Effector CD8-positive, alpha-beta T cell (primary cell): ENCODE measurements around the gene PM20D2.

ENCODE experiments used
- DNase-seq: peaks from one replicate; lab custom pipeline; 2025; lab: John Stamatoyannopoulos, UW

PM20D2 gene

DNA sequence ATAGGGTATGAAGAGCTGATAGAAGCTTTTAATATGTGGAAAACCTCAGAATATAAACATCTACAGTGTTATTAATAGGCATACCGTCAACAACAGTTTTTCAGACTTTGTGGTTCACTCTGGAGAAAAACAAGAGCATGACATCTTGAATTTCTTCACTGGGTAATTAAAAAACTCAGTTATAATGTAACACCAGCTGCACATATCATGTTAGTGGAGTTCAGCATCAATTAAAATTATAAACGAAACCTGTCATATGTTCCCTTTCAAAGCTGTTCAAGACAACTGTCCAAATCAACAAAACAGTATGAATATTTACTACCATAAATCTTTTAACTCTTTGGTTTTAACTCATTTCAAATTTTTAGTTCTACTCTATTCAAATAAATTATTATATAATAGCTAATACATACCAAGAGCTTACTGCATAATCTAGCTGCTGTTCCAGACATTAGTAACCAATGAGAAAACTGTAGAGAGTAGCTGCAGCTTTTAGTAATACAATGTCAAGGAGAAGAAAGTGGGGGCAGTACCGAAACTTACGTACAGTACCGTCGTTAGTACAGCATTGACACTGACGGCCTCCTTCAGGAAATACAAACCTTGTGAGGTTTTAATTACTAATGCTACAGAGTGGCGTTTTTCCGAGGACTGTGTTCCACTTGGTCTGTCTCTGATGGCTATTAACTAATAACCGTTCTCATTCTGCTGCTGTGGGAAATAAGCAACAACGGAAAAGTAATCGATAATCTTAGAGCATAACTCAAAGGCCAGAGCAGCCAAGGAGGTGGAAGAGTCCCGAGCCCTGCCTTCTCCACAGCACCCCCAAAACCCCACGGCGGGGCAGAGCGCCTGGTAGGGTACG is 532 bp upstream of the PM20D2 start:
- no peak for DNase-seq

DNA sequence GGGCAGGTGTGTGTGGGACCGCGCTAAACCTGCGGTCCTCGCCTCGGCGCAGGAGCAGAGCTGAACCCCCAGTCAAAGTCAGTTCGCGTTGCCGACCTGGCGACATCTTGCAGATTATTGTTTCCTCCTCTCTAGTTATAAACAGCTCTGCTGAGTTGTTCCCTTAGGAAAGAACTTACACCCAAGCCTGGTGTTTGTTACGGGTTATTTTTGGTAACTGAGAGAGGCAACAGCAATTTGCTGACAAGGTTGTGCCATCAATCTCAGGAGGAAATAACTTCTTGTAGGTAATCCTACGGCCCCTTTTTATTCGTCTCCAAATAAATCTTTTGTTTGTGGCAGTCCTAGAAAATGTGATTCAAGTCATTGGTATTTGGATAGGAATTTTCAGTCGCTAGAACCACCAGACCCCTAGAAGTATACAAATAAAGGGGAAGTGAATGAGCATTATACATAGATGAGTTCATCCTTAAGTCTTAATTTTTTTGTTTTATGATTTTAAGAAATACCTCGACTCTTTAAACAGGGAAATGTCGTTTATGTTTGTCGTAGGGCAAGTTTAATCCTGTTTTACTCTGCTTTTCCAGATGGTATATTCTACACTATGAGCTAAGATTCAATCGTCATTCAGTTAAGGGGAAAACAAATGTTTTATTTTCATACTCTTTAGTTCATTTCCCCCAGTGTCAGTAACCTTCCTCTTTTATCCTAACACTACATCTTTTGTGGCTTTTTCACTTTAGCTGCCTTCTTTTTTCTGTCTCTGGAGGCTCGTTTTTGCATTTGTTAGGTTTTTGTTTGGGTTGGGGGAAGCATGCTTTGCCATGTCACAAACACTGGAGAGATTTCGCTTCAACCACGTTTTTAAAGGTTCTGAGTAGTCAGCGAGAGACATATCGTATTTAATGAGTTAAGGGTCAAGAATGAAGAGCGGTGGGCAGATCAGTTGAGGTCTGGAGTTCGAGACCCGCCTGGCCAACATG is 1.2 kb downstream of the PM20D2 start:
- DNase-seq = no peak

DNA sequence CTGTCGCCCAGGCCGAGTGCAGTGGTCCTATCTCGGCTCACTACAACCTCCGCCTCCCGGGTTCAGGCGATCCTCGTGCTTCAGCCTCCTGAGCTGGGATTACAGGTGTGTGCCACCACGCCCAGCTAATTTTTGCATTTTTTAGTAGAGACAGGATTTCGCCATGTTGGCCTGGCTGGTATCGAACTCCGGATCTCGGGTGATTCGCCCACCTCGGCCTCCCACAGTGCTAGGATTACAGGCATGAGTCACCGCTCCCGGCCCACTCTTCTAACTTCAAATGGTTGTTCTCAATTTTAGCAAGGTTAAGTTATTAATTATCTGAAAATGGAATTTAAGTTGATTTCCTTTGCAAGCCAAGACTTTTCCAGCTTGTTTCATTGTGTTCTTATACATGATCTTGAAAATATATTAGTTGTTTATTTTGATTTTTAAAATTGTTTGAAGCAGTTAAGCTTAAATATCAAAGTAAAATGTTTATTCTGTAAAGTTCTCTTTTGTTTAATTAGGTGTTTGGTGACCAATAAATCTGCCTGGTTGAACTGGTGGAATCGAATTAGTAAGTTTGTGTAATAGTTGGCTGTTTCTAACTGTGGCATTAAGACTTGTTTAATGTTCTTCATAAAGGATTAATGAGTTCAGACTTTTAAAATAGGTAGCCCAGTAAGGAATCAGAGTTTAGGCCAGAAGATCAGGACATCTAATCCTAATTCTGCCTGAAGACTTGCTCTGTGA is 2.3 kb downstream of the PM20D2 start:
- DNase-seq = no peak

DNA sequence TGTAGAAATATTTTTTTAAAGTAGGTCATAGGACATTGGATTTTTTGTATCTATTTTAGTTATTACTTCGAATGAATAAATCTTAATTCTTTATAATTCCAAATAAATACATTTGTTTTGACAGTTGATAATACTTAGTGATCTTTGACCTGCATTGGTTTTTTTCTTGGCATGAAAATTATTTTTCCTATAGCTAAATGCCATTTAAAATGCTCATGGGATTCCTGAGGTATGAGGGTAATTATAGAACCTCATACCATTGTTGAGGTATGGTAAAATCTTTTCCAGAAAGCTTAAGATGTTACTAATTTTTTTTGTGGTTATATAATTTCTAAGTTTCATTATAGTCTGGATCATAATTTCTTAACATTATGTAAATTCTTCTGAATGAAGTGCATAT is 8.3 kb downstream of the PM20D2 start:
- no peak for DNase-seq

DNA sequence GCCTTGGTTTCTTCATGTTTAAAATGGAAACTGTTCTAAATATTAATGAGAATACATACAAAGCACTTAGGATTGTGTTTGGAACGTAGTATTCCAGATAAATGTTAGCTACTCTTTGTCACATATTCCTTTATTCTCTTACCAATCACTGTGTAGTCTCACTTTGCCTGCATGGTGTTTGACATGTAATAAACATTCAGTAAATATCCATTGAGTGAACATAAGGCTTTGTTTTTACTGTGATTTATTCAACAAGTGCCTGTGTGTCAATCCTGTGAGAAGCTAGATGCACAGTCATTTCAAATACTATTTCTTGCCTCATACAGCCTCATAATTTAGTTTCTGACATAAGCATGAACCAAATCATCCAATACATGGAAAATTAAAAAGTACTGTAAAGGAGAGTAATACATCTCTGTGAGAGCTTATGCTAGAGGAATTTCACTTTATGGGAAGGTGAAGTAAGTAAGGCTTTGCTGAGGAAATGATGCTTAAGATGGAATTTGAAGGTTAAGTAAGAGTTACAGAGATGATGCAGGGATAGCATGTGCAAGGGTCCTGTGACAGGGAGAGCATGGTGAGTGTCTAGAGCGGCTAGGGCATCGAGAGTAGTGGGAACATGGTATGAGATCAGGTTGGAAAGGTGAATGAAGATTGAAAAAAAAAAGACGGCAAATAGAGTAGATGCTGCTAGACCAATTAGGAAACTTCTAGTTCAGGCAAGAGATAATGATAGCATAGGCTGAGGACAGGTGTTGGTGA is 14.7 kb downstream of the PM20D2 start:
- DNase-seq = no peak

DNA sequence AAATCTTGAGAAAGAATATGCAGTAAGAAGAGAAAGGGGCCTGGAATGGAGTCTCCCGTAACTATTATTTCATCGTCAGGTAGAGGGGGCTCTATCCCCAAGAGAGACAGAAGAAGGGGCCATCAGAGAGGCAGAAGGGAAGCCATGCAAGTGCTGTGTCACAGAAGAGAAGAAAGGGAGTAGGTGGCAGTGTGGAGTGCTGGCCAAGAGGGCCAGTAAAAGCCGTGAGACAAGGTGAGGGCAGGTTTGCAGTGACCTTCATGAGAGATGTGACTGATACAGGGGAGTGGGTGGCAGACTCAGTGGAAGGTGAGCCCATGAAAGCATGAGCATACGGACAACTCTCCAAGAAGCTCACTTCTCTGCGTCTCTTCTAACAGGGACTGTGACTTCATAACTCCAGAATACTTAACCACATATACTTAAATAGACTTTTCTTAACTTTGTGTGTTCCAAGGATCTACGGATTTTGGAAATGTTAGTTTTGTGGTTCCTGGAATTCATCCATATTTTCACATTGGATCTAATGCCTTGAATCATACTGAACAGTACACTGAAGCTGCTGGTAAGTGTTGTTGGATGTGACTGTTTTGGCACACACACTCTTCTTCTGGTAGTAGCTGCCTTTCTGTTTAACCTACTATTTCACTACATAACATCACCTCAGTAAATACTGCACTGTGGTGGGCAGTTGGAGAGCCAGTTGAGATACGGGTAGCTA is 15.6 kb downstream of the PM20D2 start:
- DNase-seq = no peak

DNA sequence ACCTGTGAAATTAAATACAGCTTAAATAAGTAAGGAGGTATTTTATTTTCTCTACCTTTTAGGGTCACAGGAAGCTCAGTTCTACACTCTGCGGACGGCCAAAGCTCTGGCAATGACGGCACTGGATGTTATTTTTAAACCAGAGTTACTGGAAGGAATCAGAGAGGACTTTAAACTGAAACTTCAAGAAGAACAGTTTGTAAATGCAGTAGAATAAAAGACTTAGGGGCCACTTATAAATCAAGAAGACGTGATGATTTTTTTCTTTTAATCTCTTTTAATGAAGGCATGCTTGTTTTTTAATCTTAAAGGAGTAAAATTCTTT is 16.2 kb downstream of the PM20D2 start:
- no peak for DNase-seq

DNA sequence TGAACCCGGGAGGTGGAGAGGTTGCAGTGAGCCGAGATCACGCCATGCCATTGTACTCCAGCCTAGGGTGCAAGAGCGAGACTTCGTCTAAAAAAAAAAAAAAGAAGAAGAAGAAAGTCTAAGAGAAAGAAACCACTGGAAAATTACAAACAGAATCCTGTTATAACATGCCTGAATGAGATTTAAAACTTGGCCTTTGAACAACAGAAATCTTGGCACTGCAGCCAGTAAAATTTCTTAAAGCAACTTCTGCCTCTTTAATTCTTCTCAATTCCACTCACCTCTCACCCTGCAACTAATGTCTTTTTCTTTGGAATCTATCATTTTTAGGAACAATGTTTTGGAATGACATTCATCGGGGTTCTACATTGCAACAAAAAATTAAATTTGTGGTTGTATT is 26.3 kb downstream of the PM20D2 start:
- DNase-seq = no peak

DNA sequence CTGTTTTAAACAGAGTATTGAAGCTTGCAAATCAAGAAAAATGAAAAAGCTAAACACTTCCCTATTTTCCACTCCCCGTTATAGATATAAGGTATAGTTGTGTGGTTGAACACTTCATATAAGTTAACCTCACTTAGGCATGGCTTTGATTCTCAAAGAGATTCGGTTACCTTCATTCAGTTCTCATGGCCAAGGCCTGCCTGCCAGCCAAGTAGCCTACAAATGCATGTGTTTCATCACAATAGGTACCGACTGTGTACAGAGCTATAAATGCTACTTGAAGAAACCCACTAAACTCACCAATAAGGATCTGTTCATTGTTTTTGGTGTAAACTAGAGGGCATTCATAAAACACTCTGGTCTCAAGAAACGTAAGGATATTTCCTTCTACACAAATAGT is 27.8 kb downstream of the PM20D2 start:
- DNase-seq = no peak

DNA sequence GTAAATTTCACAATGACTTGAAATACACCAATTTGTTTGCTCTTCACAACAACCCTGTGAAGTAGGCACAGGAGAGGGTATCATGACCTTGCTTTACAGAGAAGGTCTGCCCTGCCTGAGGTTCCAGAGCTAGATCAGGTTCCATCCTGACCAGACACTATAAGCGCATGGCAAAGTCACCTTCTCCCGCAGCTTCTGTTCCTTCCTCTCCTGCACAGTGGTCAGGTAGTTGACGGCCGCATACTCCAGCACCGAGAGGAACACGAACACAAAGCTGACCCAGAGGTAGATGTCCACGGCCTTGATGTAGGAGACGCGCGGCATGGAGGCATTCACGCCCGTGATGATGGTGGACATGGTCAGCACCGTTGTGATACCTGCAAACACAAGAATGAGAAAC is 34.3 kb downstream of the PM20D2 start:
- DNase-seq = no peak

DNA sequence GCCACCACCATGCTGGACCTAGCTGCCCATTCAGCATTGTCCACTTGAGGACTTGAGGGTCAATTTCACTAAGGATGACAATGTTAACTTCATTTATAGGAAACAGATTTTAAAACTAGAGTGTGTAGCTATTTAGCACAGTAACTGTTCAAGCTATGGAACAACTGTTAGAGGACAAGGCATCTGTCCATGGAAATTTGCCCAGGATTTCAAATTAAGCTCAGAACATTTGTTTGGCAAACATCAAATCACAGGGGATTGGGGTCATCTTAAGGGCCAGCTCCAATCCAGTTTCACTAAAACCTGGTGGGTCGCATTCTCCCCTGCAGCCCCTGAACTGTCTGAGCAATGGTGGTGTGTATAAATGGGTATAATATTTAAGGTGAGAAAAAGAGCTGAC is 35.1 kb downstream of the PM20D2 start:
- DNase-seq = no peak

DNA sequence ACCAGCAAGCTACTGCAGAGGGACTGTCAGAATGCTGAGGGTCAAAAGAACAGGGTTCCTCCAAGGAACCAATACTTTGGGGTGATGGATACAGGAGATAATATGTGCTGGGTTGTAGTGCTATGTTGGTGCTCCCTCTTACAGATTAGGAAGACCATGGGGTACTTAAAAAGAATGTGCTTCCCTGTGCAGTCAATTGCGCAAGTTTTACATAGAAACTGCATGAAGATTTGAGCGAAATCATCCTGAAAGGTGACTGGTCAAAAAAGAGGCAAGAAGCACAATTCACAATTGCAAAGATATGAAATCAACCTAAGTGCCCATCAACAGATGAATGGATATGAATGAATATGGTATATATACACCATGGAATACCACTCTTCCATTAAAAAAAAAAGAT is 37.4 kb downstream of the PM20D2 start:
- DNase-seq = no peak

DNA sequence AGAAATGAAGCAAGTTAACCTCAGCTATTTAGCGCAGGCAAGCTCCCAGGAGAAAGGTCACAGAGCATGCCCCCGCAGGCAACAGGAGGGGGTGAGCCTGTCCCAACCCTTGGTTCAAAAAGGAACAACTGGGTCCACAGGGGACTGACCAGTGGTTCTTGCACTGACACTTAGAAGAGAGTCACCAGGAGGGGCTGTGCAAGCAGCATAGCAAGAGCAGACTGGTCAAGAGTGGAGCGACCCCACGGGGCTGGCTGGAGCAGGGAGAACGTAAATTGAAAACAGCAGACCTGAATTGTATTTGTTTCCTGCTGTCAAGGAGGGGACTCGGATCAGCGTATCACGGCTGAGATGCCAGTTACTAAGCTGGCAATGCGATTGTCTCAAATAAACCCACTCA is 38.5 kb downstream of the PM20D2 start:
- no peak for DNase-seq

DNA sequence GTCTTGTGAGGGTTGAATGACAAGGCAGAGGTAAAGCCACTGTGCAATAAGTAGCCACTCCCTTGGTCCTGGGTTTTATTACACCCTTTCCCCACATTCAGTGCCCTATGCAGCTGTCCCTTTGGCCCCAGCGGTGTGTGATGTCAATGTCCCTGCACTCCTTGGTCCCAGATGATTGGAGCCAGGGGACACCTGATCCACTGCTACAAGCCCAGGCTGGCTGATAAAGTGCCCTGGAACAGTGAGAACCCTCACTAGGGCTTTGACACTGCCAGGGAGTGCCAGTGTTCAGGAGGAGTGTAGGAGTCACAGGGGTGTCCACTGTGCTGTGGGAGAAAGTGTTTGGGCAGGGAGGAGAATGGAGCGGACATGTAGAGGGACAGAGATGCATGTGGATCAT is 40.9 kb downstream of the PM20D2 start:
- no peak for DNase-seq

DNA sequence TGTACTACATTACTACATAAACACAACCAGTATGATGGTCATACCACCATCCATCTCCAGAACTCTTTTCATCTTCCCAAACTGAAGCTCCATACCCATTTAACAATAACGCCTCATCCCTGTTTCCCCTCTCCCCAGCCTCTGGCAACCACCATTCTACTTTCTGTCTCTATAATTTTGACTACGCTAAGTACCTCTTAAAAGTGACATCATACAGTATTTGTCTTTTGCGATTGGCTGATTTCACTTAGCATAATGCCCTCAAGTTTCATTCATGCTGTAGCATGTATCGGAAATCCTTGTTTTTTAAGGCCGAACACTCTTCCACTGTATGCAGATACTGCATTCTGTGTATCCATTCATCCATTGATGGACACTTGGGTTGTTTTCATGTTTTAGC is 41.6 kb downstream of the PM20D2 start:
- no peak for DNase-seq

DNA sequence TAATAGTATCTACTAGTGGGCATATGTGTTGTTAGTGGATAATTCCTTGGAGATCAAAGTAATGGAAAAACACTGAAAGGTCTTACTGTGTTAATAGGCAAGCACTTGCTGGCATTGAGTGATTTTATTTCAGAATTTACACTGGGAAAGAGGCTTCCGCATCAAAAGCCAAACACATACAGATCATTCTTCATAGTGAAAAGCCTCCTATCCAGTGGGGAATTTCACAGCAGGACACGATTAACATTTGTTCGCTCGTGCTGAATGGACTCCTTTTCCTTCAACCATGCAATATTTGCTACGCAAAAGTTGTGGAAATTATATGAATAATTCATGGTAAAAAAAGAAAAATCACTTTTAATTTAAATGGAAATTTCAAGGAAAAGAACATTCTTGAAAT is 44.9 kb downstream of the PM20D2 start:
- no peak for DNase-seq

DNA sequence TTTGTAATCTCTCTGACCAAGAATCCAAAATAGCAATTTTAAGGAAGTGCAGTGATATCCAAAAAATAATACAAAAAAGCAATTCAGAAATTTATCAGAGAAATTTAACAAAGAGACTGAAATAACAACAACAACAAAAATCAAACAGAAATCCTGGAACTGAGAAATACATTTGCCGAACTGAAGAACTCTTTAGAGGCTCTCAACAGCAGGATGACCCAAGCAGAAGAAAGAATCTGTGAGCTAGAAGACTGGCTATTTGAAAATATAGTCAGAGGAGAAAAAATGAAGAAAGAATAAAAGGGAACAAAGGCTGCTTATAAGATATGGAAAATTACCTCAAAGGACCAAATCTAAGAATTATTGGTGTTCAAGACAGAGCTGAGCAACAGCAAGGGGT is 48.7 kb downstream of the PM20D2 start:
- DNase-seq = no peak

DNA sequence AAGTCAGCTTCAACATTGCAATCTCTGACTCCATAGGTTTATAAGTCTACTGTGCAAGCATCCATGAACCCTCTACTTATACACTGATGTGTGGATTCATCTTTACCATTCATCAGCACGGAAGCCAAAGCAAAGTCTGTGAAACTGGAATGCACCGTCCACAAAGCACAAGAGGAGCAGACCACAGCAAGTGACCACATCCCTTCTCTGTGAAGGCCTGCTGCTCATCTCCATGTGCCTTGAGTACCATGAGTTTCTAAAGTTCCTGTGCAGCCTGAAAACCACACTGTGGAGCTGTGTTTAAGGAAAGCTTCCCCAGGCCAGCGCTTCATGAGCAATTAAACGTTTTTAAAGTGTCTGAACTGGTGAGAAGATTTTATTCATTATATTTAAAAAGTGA is 51.3 kb downstream of the PM20D2 start:
- DNase-seq = no peak

DNA sequence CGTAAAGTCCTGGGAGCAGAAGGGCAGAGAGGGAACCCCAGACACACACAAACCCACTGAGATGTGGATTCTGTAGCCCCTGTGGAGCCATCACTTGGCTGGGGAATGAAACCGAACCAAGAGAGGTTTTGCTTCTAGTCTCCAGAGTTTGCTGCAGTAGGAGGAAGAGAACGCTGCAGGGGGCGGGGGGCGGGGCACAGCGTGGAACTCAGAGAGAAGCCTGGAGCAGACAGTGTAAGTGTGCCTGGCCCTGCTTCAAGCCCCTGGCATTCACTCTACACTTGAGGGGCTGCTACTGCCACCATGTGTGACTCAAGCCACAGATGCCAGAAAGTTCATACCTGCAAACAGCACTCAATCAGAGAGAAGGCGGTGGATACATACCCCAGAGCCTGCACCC is 52.4 kb downstream of the PM20D2 start:
- no peak for DNase-seq

DNA sequence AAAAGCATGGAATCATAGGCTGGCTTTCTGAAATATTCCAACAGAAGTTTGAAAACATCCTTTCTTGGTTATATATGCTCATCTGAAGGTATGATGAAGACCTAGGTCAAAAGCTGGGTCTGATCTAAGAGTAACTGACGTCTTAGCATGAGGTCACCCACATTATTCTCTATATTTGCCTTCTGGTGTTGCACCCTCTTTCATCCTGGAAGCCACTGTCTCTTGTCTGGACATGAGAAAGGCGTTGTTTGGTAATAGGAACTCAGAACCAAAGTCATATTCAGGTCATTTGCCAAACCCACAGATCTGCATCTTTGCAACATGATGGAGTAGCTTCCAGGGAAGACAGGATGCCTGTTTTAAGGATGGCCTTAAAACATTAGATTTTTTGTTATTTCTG is 53.7 kb downstream of the PM20D2 start:
- DNase-seq = no peak

DNA sequence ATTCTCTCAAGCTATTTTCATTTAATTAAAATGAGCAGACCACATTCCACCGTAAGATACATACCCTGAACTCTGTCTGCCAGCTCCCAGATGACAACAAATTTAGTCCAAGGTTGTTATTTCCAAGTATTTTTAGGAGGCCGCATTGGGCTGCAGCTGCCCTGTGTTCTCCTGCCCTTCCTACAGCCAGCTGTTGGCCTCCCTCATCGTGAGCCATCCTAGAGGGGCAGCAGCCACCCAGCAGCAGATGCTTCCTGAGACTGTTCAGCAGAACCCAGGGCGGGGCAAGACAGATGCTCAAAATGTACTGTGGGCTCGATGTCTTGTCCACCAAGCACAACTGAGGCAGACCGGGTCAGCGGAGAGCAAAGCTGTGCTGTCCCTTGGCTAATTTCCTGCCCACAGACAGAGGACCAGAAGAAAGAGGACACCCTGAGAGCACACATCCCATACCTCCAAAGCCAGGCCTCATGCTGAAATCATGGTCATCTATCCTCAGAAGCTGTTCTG is 54.9 kb downstream of the PM20D2 start:
- DNase-seq = no peak
